Lung microvascular endothelial cell (primary cell): ENCODE data around the gene ATRAID. TPM values are rescaled to one million over a fixed set of nuclear protein-coding genes. Genes with fewer than 3 reads are reported as not detected.
"Not testable (repeated sequence)": the region's sequence is repeated elsewhere in the genome, so short reads cannot be mapped to it uniquely, and the experiment has no call there.

Source experiments
- DNase-seq, 2 donors: peaks; one replicate each; pipeline versions ENCODE4 v3.0.0 to v3.0.0-alpha.2; 2010; ENCODE audit warnings: low read depth in 2 of 2
- total RNA-seq: library from RNA; depleted of rRNA; stranded (reverse); fragments of >200 nt; gene quantifications from 2 replicates; pipeline ENCODE4 v1.2.1, GENCODE V29; 2014

Gene ATRAID
- 97.0 and 130 TPM in 2 replicates for total RNA-seq

GRCh38 chr2:27211943-27212625, at the start of gene ATRAID, which contains the start of gene SLC5A6:
Gene ATRAID, plus strand, starts transcription at chr2:27212041. Its CDS starts 328 bp downstream, at chr2:27212369.
Gene SLC5A6, minus strand, starts transcription at chr2:27212268. Its CDS starts 4,618 bp downstream, at chr2:27207650.
- DNase-seq: peak; percentile 90 to 94

GRCh38 chr2:27162151-27163121, 49.4 kb upstream of the ATRAID start:
- DNase-seq: peak in 1 of 2 donors; percentile 34

- no peak for DNase-seq
These were observed 46.7 kb upstream of the ATRAID start for GRCh38 chr2:27164960-27165763.

- no peak for DNase-seq
These were observed 41.1 kb upstream of the ATRAID start for GRCh38 chr2:27170581-27171337.

GRCh38 chr2:27171351-27171848, 40.4 kb upstream of the ATRAID start:
- peak in 1 of 2 donors; percentile 35 for DNase-seq

- no peak for DNase-seq
These were observed 37.2 kb upstream of the ATRAID start for GRCh38 chr2:27174638-27175037.

GRCh38 chr2:27175330-27175729, 36.5 kb upstream of the ATRAID start:
- no peak for DNase-seq

GRCh38 chr2:27175781-27176180, 36.1 kb upstream of the ATRAID start:
- DNase-seq: not testable (repeated sequence)

GRCh38 chr2:27177441-27178351, 34.1 kb upstream of the ATRAID start:
- no peak for DNase-seq

- DNase-seq: no peak
These were observed 33.4 kb upstream of the ATRAID start for GRCh38 chr2:27178469-27178868.

- peak in 1 of 2 donors; percentile 27 for DNase-seq
These were observed 32.4 kb upstream of the ATRAID start for GRCh38 chr2:27179344-27180000.

- DNase-seq: no peak
These were observed 29.5 kb upstream of the ATRAID start for GRCh38 chr2:27182346-27182745.

GRCh38 chr2:27184115-27184514, 27.7 kb upstream of the ATRAID start:
- DNase-seq: peak in 1 of 2 donors; percentile 43

- peak in 1 of 2 donors; percentile 84 for DNase-seq
These were observed 26.4 kb upstream of the ATRAID start for GRCh38 chr2:27185331-27186026.

GRCh38 chr2:27186613-27187345, 25.1 kb upstream of the ATRAID start:
- no peak for DNase-seq

- no peak for DNase-seq
These were observed 21.9 kb upstream of the ATRAID start for GRCh38 chr2:27189989-27190388.

- DNase-seq: peak; percentile 61 to 89
These were observed 20.6 kb upstream of the ATRAID start for GRCh38 chr2:27191070-27191829.
